ENCODE data around the gene ATP11C. TPM values are rescaled to one million over a fixed set of nuclear protein-coding genes. Genes with fewer than 3 reads are reported as not detected.

Gene ATP11C
- total and polyA plus RNA-seq, 10 of the 15 experiments (the other 5 are each of a cell fraction or from before 2014, with no cell fraction given) = 16.2 to 44.0 (median 24.8) TPM

DNA sequence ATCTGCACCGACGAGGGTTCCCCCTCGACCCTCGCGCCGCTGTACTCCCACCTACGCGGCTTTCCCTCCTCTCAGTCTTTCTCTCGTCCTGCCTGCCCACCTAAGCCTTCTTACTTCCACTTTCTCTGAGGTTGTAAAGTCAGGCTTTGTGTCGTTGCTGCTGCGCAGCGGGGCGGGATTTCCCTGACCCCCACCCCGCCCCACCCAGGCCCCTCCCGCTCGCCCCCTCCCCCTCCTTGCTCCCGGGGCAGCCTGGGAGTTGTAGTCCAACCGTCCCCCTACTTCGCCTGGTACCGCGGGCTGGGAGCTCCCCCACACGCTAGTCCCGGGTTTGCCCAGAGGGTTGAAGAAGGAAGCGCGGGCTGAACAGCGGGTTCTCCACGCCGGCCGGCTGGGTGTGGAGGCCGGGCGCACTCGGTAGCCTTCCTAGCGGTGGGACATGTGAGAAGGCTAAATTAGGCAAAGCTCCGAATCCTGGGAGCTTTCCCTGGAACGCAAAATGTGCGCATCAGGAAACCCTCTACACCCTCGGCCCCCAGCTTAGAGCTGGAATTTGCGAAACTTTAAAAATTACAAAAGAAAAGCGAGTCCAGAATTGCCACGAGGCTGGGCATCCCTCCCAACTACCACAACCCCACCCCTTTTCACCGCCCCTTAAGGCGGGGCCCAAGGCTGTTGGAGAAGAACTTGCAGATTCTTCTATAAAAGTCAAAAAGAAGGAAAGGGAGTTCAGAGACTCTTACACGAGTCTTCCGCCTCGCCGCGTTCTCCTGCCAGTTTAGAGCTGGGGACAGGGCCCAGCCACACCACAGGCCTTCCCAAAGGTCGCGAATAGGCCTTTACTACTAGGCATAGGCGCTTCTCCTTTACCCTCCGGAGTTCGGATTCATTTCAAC, at the start of gene ATP11C (continued):
- TF ChIP-seq ZBED1 (IDR thresholded peaks at IDR 0.05; ENCODE audit: borderline replicate concordance) = no peak
- TF ChIP-seq POLR2AphosphoS5 (IDR thresholded peaks at IDR 0.05; ENCODE audit: low read length) = peak; percentile 81
- peak; percentile 15; the same call in 1 of the 2 replicates for TF ChIP-seq YY1 (IDR thresholded peaks at IDR 0.05; ENCODE audit: low read depth, low read length)
- no peak for TF ChIP-seq ETV6 (conservative IDR thresholded peaks at IDR 0.05 in 1 of 2, IDR thresholded peaks at IDR 0.05 in 1 of 2; ENCODE audit: borderline replicate concordance in 1 of 2, low read depth in 1 of 2)
- peak; percentile 52; the same call in 1 of the 2 replicates for TF ChIP-seq CHD2 (IDR thresholded peaks at IDR 0.05; ENCODE audit: borderline replicate concordance, low read depth, low read length)
- TF ChIP-seq SMC3 (IDR thresholded peaks at IDR 0.05; ENCODE audit: borderline replicate concordance, low read length) = 0 out of 2 replicates have a peak, but pooled peaks have one; percentile 10
- TF ChIP-seq POU2F2 (IDR thresholded peaks at IDR 0.05; ENCODE audit: borderline replicate concordance, low read depth, low read length) = peak; percentile 59; the same call in 1 of the 3 replicates
- TF ChIP-seq JUNB (IDR thresholded peaks at IDR 0.05) = no peak
- no peak for TF ChIP-seq DPF2 (IDR thresholded peaks at IDR 0.05)
- TF ChIP-seq HCFC1 (IDR thresholded peaks at IDR 0.05; ENCODE audit: low read length) = peak; percentile 75

DNA sequence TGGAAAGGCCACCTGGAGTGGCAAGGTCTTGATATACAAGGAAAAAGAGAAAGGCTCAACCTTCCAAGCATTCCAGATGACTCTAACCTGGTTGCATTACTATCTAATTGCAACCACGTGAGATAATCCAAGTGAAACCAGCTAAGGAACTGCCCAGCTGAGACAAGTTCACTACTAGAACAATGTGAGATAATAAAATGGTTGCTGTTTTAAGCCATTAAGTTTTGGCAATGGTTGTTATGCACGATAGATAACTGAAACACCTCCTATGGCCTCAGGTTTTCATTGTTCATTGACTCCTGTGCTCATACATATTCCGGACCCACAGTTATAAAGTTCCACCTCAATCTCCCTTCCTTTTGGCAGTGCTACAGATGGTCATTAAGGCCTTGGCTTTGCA, 41.6 kb upstream of the ATP11C start:
- Histone ChIP-seq H3K9me3 (replicated peaks; ENCODE audit: control insufficient read depth, insufficient read depth, low read length) (no peaks in the 10 kb centered on the region), H3K27me3 (replicated peaks in 1 of 2; ENCODE audit: control insufficient read depth in 2 of 2, insufficient read depth in 2 of 2, low read length in 1 of 2) (no peaks in the 10 kb centered on the region), H3K9ac (ENCODE audit: control insufficient read depth, insufficient read depth, low read length) (no peak overlapping the region), H3K4me2 (ENCODE audit: control insufficient read depth, insufficient read depth) (no peak overlapping the region), H3K27ac (ENCODE audit: control insufficient read depth, insufficient read depth) (no peak overlapping the region), H4K20me1 (ENCODE audit: control insufficient read depth, insufficient read depth) (no peaks in the 10 kb centered on the region), H3K79me2 (ENCODE audit: control insufficient read depth, insufficient read depth, low read length) (no peaks in the 10 kb centered on the region), H2AFZ (ENCODE audit: control insufficient read depth, low read depth, low read length) (no peak overlapping the region), H3K4me3 (no peak overlapping the region), H3K4me1 (ENCODE audit: control insufficient read depth, insufficient read depth, low read length) (no peaks in the 10 kb centered on the region), H3K36me3 (ENCODE audit: control insufficient read depth in 2 of 2, insufficient read depth in 2 of 2, low read length in 1 of 2) (no peaks in the 10 kb centered on the region)
- SMC1A ChIA-PET (ENCODE audit: uncharacterized antibody, unreplicated experiment) = no interaction called here
- in situ Hi-C loops (cut with MboI) = no loop called here
- intact Hi-C loops (cut with micrococcal nuclease; ENCODE audit: unreplicated experiment) = loop anchor here (10.0 kb wide), 1 partner anchor 850 kb away; no protein-coding TSS in a partner anchor
- TF ChIP-seq ATF7 (IDR thresholded peaks at IDR 0.05; ENCODE audit: low read depth) = no peak
- FAIRE-seq (no peak), DNase-seq (ENCODE audit: low read depth, low spot score) (no peak), ATAC-seq (no peak)
- 52% methylated on average over 3 of the region's 3 CpGs for WGBS (ENCODE audit: insufficient coverage, insufficient replicate concordance, low lambda C conversion rate, missing lambda C conversion rate)
- POLR2A ChIA-PET = no interaction called here
- RAD21 ChIA-PET (ENCODE audit: unreplicated experiment) = no interaction called here
- BruUV-seq (replicated peaks) = no TSS peak
- CTCF ChIA-PET = no interaction called here
